Measurements from ENCODE around the gene PRM1. TPM values are rescaled to one million over a fixed set of nuclear protein-coding genes. Genes with fewer than 3 reads are reported as not detected.

PRM1 gene
- total and polyA plus RNA-seq, 2 of the 13 experiments (the other 11 are each of a cell fraction or from before 2014, with no cell fraction given), result not detected

GRCh38 chr16:11321662-11322061, 40.5 kb upstream of the PRM1 start (continued):
- TF ChIP-seq MXD1 (CRISPR knock-in tag; IDR thresholded peaks at IDR 0.05) (no peak), ZNF468 (CRISPR knock-in tag; IDR thresholded peaks at IDR 0.05) (no peak), ZFYVE20 (CRISPR knock-in tag; IDR thresholded peaks at IDR 0.05; ENCODE audit: borderline replicate concordance, low read depth) (no peak)

DNA sequence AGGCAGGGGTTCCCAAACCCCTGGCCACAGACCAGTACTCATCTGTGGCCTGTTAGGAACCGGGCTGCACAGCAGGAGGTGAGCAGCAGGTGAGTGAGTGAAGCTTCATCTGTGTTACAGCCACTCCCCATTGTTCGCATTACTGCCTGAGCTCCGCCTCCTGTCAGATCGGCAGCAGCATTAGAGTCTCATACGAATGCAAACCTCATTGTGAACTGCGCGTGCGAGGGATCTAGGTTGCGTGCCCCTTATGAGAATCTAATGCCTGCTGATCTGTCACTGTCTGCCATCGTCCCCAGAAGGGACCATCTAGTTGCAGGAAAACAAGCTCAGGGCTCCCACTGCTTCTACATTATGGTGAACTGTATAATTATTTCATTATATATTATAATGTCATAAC, 39.0 kb upstream of the PRM1 start:
- 69% methylated on average over 10 of the region's 10 CpGs for WGBS (ENCODE audit: low lambda C conversion rate)
- TF ChIP-seq, protein P1, sequence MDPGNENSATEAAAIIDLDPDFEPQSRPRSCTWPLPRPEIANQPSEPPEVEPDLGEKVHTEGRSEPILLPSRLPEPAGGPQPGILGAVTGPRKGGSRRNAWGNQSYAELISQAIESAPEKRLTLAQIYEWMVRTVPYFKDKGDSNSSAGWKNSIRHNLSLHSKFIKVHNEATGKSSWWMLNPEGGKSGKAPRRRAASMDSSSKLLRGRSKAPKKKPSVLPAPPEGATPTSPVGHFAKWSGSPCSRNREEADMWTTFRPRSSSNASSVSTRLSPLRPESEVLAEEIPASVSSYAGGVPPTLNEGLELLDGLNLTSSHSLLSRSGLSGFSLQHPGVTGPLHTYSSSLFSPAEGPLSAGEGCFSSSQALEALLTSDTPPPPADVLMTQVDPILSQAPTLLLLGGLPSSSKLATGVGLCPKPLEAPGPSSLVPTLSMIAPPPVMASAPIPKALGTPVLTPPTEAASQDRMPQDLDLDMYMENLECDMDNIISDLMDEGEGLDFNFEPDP (CRISPR knock-in tag; conservative IDR thresholded peaks at IDR 0.05), result 0 out of 2 replicates have a peak, but pooled peaks have one; percentile 64
- TF ChIP-seq ZC3H13 (CRISPR knock-in tag; IDR thresholded peaks at IDR 0.05), result no peak
- TF ChIP-seq NRL (CRISPR knock-in tag; IDR thresholded peaks at IDR 0.05; ENCODE audit: borderline replicate concordance), result peak; percentile 5; the same call in 1 of the 2 replicates
- TF ChIP-seq HNF4G (IDR thresholded peaks at IDR 0.05; ENCODE audit: borderline replicate concordance, low read depth, low read length), result no peak
- TF ChIP-seq HNF4G (CRISPR knock-in tag; IDR thresholded peaks at IDR 0.05; ENCODE audit: borderline replicate concordance, low read depth), result no peak
- TF ChIP-seq HOXA3 (CRISPR knock-in tag; IDR thresholded peaks at IDR 0.05), result 0 out of 2 replicates have a peak, but pooled peaks have one; percentile 16
- no peak overlapping the region for H3K4me2 ChIP-seq (ENCODE audit: low read depth, low read length)
- no peaks in the 10 kb centered on the region for H3K79me2 ChIP-seq (ENCODE audit: insufficient read depth, low read length)
- in situ Hi-C loops (cut with HindIII; ENCODE audit: extremely low pct_ligation_motif_present, low pct_unique_long_range_greater_than_20kb), result no loop called here
- no peak overlapping the region for H3K4me3 ChIP-seq (replicated peaks in 1 of 3; ENCODE audit: insufficient read depth in 1 of 3, low read depth in 2 of 3, low read length in 3 of 3)
- H4K20me1 ChIP-seq (ENCODE audit: insufficient read depth, low read length), result no peaks in the 10 kb centered on the region
- no peak overlapping the region for H3K27ac ChIP-seq (ENCODE audit: extremely low read length, insufficient read depth, low read length)
- intact Hi-C loops (cut with micrococcal nuclease; ENCODE audit: unreplicated experiment), result no loop called here
- H3K36me3 ChIP-seq (replicated peaks in 1 of 2; ENCODE audit: control insufficient read depth in 1 of 2, insufficient read depth in 2 of 2, low read length in 2 of 2), result no peaks in the 10 kb centered on the region
- BruUV-seq (replicated peaks), result no TSS peak
- H2AFZ ChIP-seq (ENCODE audit: low read length), result no peak overlapping the region
- CTCF ChIA-PET (ENCODE audit: low intra/inter-chr PET ratio, low total read pairs), result no interaction called here
- POLR2A ChIA-PET, result interaction anchor here (0.9 to 2.2 kb wide), 3 partner anchors 11 to 64 kb away, joined by 3 to 10 read pairs (median 3); partner anchors contain the start of gene SOCS1
- no peak overlapping the region for H3K9ac ChIP-seq (ENCODE audit: insufficient read depth, low read depth, low read length)
- DNase-seq (ENCODE audit: low spot score), result no peak
- no peaks in the 10 kb centered on the region for H3K27me3 ChIP-seq (ENCODE audit: control insufficient read depth in 1 of 2, insufficient read depth in 2 of 2, low read length in 2 of 2)
- no peak for ATAC-seq
- FAIRE-seq, result no peak
- H3K9me3 ChIP-seq (ENCODE audit: low read length), result no peaks in the 10 kb centered on the region
- H3K4me1 ChIP-seq (ENCODE audit: insufficient read depth, low read length), result peaks cover 19% of the 10 kb centered on the region
